WTC11 (cell line): ENCODE data around the gene LRP1. TPM values are rescaled to one million over a fixed set of nuclear protein-coding genes. Genes with fewer than 3 reads are reported as not detected.
A peak's percentile ranks its signal among the peaks of the same experiment; 100 is the strongest.

ENCODE experiments used
- ATAC-seq: fragments of 200-7000 bp; cut with Tn5 transposase; 2 replicates; pipeline ENCODE4 v1.10.0; 2021; ENCODE audit warnings: mild to moderate bottlenecking, moderate library complexity
- CTCF ChIA-PET: fragments of 300-600 bp; sonication (Branson Sonifier 250); formaldehyde crosslinking; loops from one replicate; lab custom pipeline; 2021; ENCODE audit warnings: antibody characterized with exemption; lab: Charles Lee
- POLR2A ChIA-PET: fragments of 350-600 bp; sonication (Branson Sonifier 250); formaldehyde crosslinking; loops from one replicate; lab custom pipeline; 2021; ENCODE audit warnings: antibody characterized with exemption; lab: Charles Lee
- DNase-seq: peaks from one replicate; pipeline ENCODE4 v3.0.0; 2021; ENCODE audit warnings: low spot score
- H3K27ac Mint-ChIP-seq: 2 replicates; pipeline ENCODE4 v1.8.0; 2021; ENCODE audit warnings: mixed read lengths
- H3K27me3 Mint-ChIP-seq: 2 replicates; pipeline ENCODE4 v1.8.0; 2021; ENCODE audit warnings: low read depth, mild to moderate bottlenecking, moderate library complexity, mixed read lengths
- H3K36me3 Mint-ChIP-seq: 2 replicates; pipeline ENCODE4 v1.8.0; 2021; ENCODE audit warnings: mixed read lengths
- H3K4me1 Mint-ChIP-seq: 2 replicates; pipeline ENCODE4 v1.8.0; 2022; ENCODE audit warnings: mixed read lengths
- H3K4me3 Mint-ChIP-seq: 2 replicates; pipeline ENCODE4 v1.8.0; 2021; ENCODE audit warnings: mild to moderate bottlenecking, moderate library complexity, mixed read lengths
- H3K9me3 Mint-ChIP-seq: 2 replicates; pipeline ENCODE4 v1.8.0; 2021; ENCODE audit warnings: mixed read lengths
- CREM ChIP-seq: sonication (generic); formaldehyde crosslinking; IDR thresholded peaks from 2 replicates; pipeline ENCODE4 v1.8.1; 2022; ENCODE audit warnings: mild to moderate bottlenecking, missing genetic modification reagents, moderate library complexity
- ELF4 ChIP-seq: sonication (generic); formaldehyde crosslinking; IDR thresholded peaks from 2 replicates; pipeline ENCODE4 v1.8.1; 2022; ENCODE audit warnings: low read depth, mild to moderate bottlenecking, moderate library complexity, missing genetic modification reagents
- EMX1 ChIP-seq: fragments of 250-450 bp; sonication (Bioruptor Pico); IDR thresholded peaks from 2 replicates; pipeline ENCODE4 v1.8.0; 2021; ENCODE audit warnings: mild to moderate bottlenecking
- ERG ChIP-seq: fragments of 250-450 bp; sonication (Bioruptor Pico); IDR thresholded peaks from 2 replicates; pipeline ENCODE4 v1.8.0; 2021; ENCODE audit warnings: mild to moderate bottlenecking
- GRHL2 ChIP-seq: fragments of 250-450 bp; sonication (Bioruptor Pico); IDR thresholded peaks from 2 replicates; pipeline ENCODE4 v1.8.0; 2022; ENCODE audit warnings: mild to moderate bottlenecking, moderate library complexity; ENCODE audit not compliant: insufficient replicate concordance, severe bottlenecking
- GTF2I ChIP-seq: fragments of 250-450 bp; sonication (Bioruptor Pico); conservative IDR thresholded peaks from 2 replicates; pipeline ENCODE4 v1.4.0; 2021; ENCODE audit warnings: mild to moderate bottlenecking
- IRF2 ChIP-seq: sonication (generic); formaldehyde crosslinking; IDR thresholded peaks from 2 replicates; pipeline ENCODE4 v1.8.0; 2022; ENCODE audit warnings: low read depth, missing genetic modification reagents, borderline replicate concordance
- JUN ChIP-seq: sonication (generic); formaldehyde crosslinking; IDR thresholded peaks from 2 replicates; pipeline ENCODE4 v1.8.0; 2023; ENCODE audit warnings: mild to moderate bottlenecking, missing genetic modification reagents
- MAX ChIP-seq: sonication (generic); formaldehyde crosslinking; IDR thresholded peaks from 2 replicates; pipeline ENCODE4 v1.8.0; 2022; ENCODE audit warnings: mild to moderate bottlenecking, missing genetic modification reagents
- MLX ChIP-seq: sonication (generic); formaldehyde crosslinking; IDR thresholded peaks from 2 replicates; pipeline ENCODE4 v1.8.1; 2023; ENCODE audit warnings: mild to moderate bottlenecking, missing genetic modification reagents, moderate library complexity
- MYBL2 ChIP-seq: sonication (generic); formaldehyde crosslinking; IDR thresholded peaks from 2 replicates; pipeline ENCODE4 v1.8.1; 2023; ENCODE audit warnings: mild to moderate bottlenecking, moderate library complexity, missing genetic modification reagents
- NFATC4 ChIP-seq: fragments of 250-450 bp; sonication (Bioruptor Pico); IDR thresholded peaks from 2 replicates; pipeline ENCODE4 v1.9.0; 2021; ENCODE audit warnings: mild to moderate bottlenecking
- NFE2L1 ChIP-seq: sonication (generic); formaldehyde crosslinking; IDR thresholded peaks from 2 replicates; pipeline ENCODE4 v1.8.1; 2023; ENCODE audit warnings: missing genetic modification reagents
- SMAD3 ChIP-seq: sonication (generic); formaldehyde crosslinking; IDR thresholded peaks from 2 replicates; pipeline ENCODE4 v1.8.0; 2022; ENCODE audit warnings: missing genetic modification reagents, mild to moderate bottlenecking, borderline replicate concordance
- USF1 ChIP-seq: sonication (generic); formaldehyde crosslinking; IDR thresholded peaks from 2 replicates; pipeline ENCODE4 v1.8.0; 2022; ENCODE audit warnings: mild to moderate bottlenecking, missing genetic modification reagents
- ZNF138 ChIP-seq: sonication (generic); formaldehyde crosslinking; conservative IDR thresholded peaks from 2 replicates; pipeline ENCODE4 v1.8.1; 2022; ENCODE audit warnings: mild to moderate bottlenecking, moderate library complexity, missing genetic modification reagents
- ZNF512 ChIP-seq: sonication (generic); formaldehyde crosslinking; IDR thresholded peaks from 2 replicates; pipeline ENCODE4 v1.8.1; 2022; ENCODE audit warnings: missing genetic modification reagents, borderline replicate concordance
- total RNA-seq: library from RNA; stranded (reverse); gene quantifications from 3 replicates; pipeline ENCODE4 v1.2.3, GENCODE V29; 2021
- TF ChIP-seq, protein P1 (sequence below): fragments of 250-450 bp; sonication (Bioruptor Pico); IDR thresholded peaks from 2 replicates; pipeline ENCODE4 v1.9.0; 2021; ENCODE audit warnings: moderate library complexity, mild to moderate bottlenecking, inconsistent platforms, borderline replicate concordance
- TF ChIP-seq, protein P2 (sequence below): sonication (generic); formaldehyde crosslinking; IDR thresholded peaks from 2 replicates; pipeline ENCODE4 v1.8.0; 2022; ENCODE audit warnings: missing genetic modification reagents

The LRP1 gene
- total RNA-seq, 1 experiment from 2014 or later, result 120 TPM

GRCh38 chr12:57162553-57163125 is 34.4 kb downstream of the LRP1 start (continued):
- TF ChIP-seq ZNF512 (CRISPR knock-in tag), result no peak
- TF ChIP-seq USF1 (CRISPR knock-in tag), result no peak
- TF ChIP-seq GRHL2 (CRISPR knock-in tag), result no peak

DNA sequence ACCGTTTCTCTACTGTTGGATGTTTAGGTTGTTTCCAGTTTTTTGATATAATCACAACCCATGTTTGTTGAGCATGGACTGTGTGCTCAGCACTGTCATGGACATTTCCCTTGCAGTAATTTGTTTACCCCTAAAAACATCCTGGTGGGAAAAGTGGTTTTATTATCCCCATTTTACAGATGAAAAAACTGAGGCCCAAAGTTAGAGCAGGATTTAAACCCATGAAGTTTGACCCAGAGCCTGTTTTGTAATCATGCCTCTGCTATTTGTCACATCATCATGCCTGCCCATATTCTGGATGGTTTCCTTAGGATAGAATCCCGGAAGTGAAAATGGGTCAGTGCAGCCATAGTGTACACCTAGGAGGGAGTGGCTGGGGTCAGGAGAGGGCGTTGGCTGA is 36.2 kb downstream of the LRP1 start:
- H3K27me3 Mint-ChIP-seq, result no peaks in the 10 kb centered on the region
- TF ChIP-seq ERG (CRISPR knock-in tag) (no peak), GTF2I (CRISPR knock-in tag) (0 out of 2 replicates have a peak, but pooled peaks have one; percentile 6)
- CTCF ChIA-PET, result no interaction called here
- H3K9me3 Mint-ChIP-seq, result no peaks in the 10 kb centered on the region
- ATAC-seq, result no peak
- POLR2A ChIA-PET, result no interaction called here
- peaks cover 76% of the 10 kb centered on the region for H3K36me3 Mint-ChIP-seq
- DNase-seq, result no peak
- no peak overlapping the region for H3K27ac Mint-ChIP-seq
- no peaks in the 10 kb centered on the region for H3K4me1 Mint-ChIP-seq
- H3K4me3 Mint-ChIP-seq, result no peak overlapping the region

- DNase-seq (no peak), ATAC-seq (no peak)
- TF ChIP-seq NFE2L1 (CRISPR knock-in tag) (no peak), SMAD3 (CRISPR knock-in tag) (no peak), ZNF138 (CRISPR knock-in tag) (no peak), NFATC4 (CRISPR knock-in tag) (no peak), EMX1 (CRISPR knock-in tag) (no peak), ZNF512 (CRISPR knock-in tag) (no peak), ELF4 (CRISPR knock-in tag) (no peak), MAX (no peak), CREM (no peak), MLX (CRISPR knock-in tag) (no peak), MYBL2 (CRISPR knock-in tag) (no peak), IRF2 (no peak), JUN (CRISPR knock-in tag) (no peak), ERG (CRISPR knock-in tag) (no peak)
- TF ChIP-seq, protein P1, sequence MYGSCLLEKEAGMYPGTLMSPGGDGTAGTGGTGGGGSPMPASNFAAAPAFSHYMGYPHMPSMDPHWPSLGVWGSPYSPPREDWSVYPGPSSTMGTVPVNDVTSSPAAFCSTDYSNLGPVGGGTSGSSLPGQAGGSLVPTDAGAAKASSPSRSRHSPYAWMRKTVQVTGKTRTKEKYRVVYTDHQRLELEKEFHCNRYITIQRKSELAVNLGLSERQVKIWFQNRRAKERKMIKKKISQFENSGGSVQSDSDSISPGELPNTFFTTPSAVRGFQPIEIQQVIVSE (CRISPR knock-in tag), result no peak
- TF ChIP-seq, protein P2, sequence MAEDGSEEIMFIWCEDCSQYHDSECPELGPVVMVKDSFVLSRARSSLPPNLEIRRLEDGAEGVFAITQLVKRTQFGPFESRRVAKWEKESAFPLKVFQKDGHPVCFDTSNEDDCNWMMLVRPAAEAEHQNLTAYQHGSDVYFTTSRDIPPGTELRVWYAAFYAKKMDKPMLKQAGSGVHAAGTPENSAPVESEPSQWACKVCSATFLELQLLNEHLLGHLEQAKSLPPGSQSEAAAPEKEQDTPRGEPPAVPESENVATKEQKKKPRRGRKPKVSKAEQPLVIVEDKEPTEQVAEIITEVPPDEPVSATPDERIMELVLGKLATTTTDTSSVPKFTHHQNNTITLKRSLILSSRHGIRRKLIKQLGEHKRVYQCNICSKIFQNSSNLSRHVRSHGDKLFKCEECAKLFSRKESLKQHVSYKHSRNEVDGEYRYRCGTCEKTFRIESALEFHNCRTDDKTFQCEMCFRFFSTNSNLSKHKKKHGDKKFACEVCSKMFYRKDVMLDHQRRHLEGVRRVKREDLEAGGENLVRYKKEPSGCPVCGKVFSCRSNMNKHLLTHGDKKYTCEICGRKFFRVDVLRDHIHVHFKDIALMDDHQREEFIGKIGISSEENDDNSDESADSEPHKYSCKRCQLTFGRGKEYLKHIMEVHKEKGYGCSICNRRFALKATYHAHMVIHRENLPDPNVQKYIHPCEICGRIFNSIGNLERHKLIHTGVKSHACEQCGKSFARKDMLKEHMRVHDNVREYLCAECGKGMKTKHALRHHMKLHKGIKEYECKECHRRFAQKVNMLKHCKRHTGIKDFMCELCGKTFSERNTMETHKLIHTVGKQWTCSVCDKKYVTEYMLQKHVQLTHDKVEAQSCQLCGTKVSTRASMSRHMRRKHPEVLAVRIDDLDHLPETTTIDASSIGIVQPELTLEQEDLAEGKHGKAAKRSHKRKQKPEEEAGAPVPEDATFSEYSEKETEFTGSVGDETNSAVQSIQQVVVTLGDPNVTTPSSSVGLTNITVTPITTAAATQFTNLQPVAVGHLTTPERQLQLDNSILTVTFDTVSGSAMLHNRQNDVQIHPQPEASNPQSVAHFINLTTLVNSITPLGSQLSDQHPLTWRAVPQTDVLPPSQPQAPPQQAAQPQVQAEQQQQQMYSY (CRISPR knock-in tag), result no peak
Observed at GRCh38 chr12:57164966-57165625, 36.8 kb downstream of the LRP1 start.

More at GRCh38 chr12:57164966-57165625, 36.8 kb downstream of the LRP1 start:
- Mint-ChIP-seq H3K27me3 (no peaks in the 10 kb centered on the region), H3K4me1 (no peaks in the 10 kb centered on the region), H3K27ac (peak overlapping the region; percentile 25; the same call in 1 of the 2 replicates), H3K36me3 (peaks cover 77% of the 10 kb centered on the region), H3K4me3 (no peak overlapping the region), H3K9me3 (no peaks in the 10 kb centered on the region)
- ChIA-PET CTCF (no interaction called here), POLR2A (no interaction called here)
